SK-N-SH treated with all-trans-retinoic acid at 6 μM for 48 hours (cell line): Measurements from ENCODE around the gene C14orf119.

Source experiments
- POU6F1 ChIP-seq: fragments of 250-450 bp; sonication (Bioruptor Pico); IDR thresholded peaks from 2 replicates; pipeline ENCODE4 v1.8.0; 2021; ENCODE audit warnings: low read depth, mild to moderate bottlenecking, moderate library complexity, borderline replicate concordance
- RARB ChIP-seq: fragments of 250-450 bp; sonication (Bioruptor Pico); IDR thresholded peaks from 2 replicates; pipeline ENCODE4 v1.8.0; 2021; ENCODE audit warnings: mild to moderate bottlenecking, moderate library complexity
- ZFP30 ChIP-seq: fragments of 450-650 bp; formaldehyde crosslinking; IDR thresholded peaks from 2 replicates; pipeline ENCODE4 v1.5.0; 2022; ENCODE audit warnings: mild to moderate bottlenecking, moderate library complexity
- ZNF8 ChIP-seq: fragments of 450-650 bp; formaldehyde crosslinking; IDR thresholded peaks from 2 replicates; pipeline ENCODE4 v1.5.0; 2020; ENCODE audit warnings: mild to moderate bottlenecking, moderate library complexity

DNA sequence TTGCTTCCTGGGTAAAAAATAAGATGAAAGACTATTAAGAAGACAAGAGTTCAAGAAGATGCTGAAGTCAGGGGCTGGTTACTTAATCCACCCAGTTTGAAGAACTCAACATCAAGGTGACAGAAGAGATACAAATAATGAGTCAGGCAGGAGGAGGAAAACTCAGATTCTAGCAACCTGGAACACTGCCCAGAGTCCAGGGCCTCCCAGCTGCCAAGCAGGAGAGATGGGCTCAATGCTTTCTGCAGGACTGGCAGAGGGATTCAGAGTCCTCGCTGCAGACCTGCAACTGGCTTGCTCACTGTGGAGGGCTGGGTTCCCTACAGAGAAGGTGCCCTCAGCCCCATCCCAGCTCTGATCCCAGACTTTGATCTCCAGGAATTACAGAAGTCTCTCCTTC, 52.4 kb downstream of the C14orf119 start:
- TF ChIP-seq RARB (CRISPR knock-in tag): no peak
- TF ChIP-seq ZNF8 (CRISPR knock-in tag): no peak
- no peak for TF ChIP-seq ZFP30 (CRISPR knock-in tag)
- no peak for TF ChIP-seq POU6F1 (CRISPR knock-in tag)
